ENCODE measurements around the gene SP5. TPM values are rescaled to one million over a fixed set of nuclear protein-coding genes. Genes with fewer than 3 reads are reported as not detected.
"Not testable (repeated sequence)": the region's sequence is repeated elsewhere in the genome, so short reads cannot be mapped to it uniquely, and the experiment has no call there.

Gene SP5
- under 1 TPM in 1 of 2 donors, not detected in 1; 0.78 TPM for total RNA-seq

GRCh38 chr2:170715062-170715931 is at the start of gene SP5:
Gene SP5 (plus strand): TSS chr2:170715337. CDS start chr2:170715513, 176 bp downstream.
- Histone ChIP-seq H3K36me3 (replicated peaks in 1 of 2; ENCODE audit: insufficient read depth in 1 of 2, low read depth in 2 of 2) (no peaks in the 10 kb centered on the region), H3K4me1 (peaks cover 54% of the 10 kb centered on the region), H3K9me3 (no peaks in the 10 kb centered on the region), H3K27me3 (peaks cover 0 to 19% of the 10 kb centered on the region in 2 donors), H3K4me3 (peak within 1 kb of the TSS in 1 of 2 donors; percentile 40), H3K27ac (peak within 1 kb of the TSS in 3 of 4 donors; percentile 8 to 58 (median 20))
- WGBS, 2 donors, result 1% methylated on average over 25 to 62 of the region's 62 CpGs
- intact Hi-C loops (cut with DNase I), result no loop called here
- ATAC-seq (peak; percentile 77), DNase-seq (peak; percentile 66 to 86 (median 82))
- TF ChIP-seq POLR2A (IDR thresholded peaks at IDR 0.05) (no peak), CTCF (IDR thresholded peaks at IDR 0.05) (peak in 1 of 7 experiments; percentile 20)

GRCh38 chr2:170665743-170666142 is 49.4 kb upstream of the SP5 start:
- H3K4me1 ChIP-seq, result no peaks in the 10 kb centered on the region
- DNase-seq, result no peak
- no peak overlapping the region for H3K27ac ChIP-seq
- TF ChIP-seq CTCF (IDR thresholded peaks at IDR 0.05), result no peak
- intact Hi-C loops (cut with DNase I), result no loop called here
- 44 to 45% methylated on average over 5 of the region's 5 CpGs for whole genome bisulfite sequencing, 2 donors
- no peak overlapping the region for H3K4me3 ChIP-seq
- no peak for ATAC-seq
- H3K27me3 ChIP-seq, result no peaks in the 10 kb centered on the region
- no peaks in the 10 kb centered on the region for H3K9me3 ChIP-seq
- no peaks in the 10 kb centered on the region for H3K36me3 ChIP-seq (replicated peaks in 1 of 2; ENCODE audit: insufficient read depth in 1 of 2, low read depth in 2 of 2)

- TF ChIP-seq CTCF (IDR thresholded peaks at IDR 0.05) (no peak), POLR2A (IDR thresholded peaks at IDR 0.05) (no peak)
- Histone ChIP-seq H3K9me3 (no peaks in the 10 kb centered on the region), H3K4me1 (no peaks in the 10 kb centered on the region), H3K27me3 (no peaks in the 10 kb centered on the region), H3K4me3 (no peak overlapping the region), H3K36me3 (replicated peaks in 1 of 2; ENCODE audit: insufficient read depth in 1 of 2, low read depth in 2 of 2) (no peaks in the 10 kb centered on the region), H3K27ac (no peak overlapping the region)
- no peak for ATAC-seq
- no peak for DNase-seq
- WGBS, 2 donors, result 96 to 98% methylated on average over 3 of the region's 3 CpGs
- intact Hi-C loops (cut with DNase I), result no loop called here
These were observed 45.2 kb upstream of the SP5 start for GRCh38 chr2:170669909-170670308.

GRCh38 chr2:170670651-170671050 is 44.5 kb upstream of the SP5 start:
- Histone ChIP-seq H3K27me3 (no peaks in the 10 kb centered on the region), H3K4me1 (no peaks in the 10 kb centered on the region), H3K4me3 (no peak overlapping the region), H3K9me3 (no peaks in the 10 kb centered on the region), H3K36me3 (replicated peaks in 1 of 2; ENCODE audit: insufficient read depth in 1 of 2, low read depth in 2 of 2) (no peaks in the 10 kb centered on the region), H3K27ac (no peak overlapping the region)
- DNase-seq (no peak), ATAC-seq (no peak)
- TF ChIP-seq POLR2A (IDR thresholded peaks at IDR 0.05), result no peak
- TF ChIP-seq CTCF (IDR thresholded peaks at IDR 0.05), result no peak
- 94 to 95% methylated on average over 2 of the region's 2 CpGs for WGBS, 2 donors
- intact Hi-C loops (cut with DNase I), result no loop called here

- no peak overlapping the region for H3K27ac ChIP-seq
- DNase-seq (no peak), ATAC-seq (no peak)
- WGBS, 2 donors, result 81 to 82% methylated on average over 9 of the region's 9 CpGs
- H3K4me3 ChIP-seq, result no peak overlapping the region
- no peaks in the 10 kb centered on the region for H3K4me1 ChIP-seq
- intact Hi-C loops (cut with DNase I), result no loop called here
- TF ChIP-seq POLR2A (IDR thresholded peaks at IDR 0.05), result no peak
- no peak for TF ChIP-seq CTCF (IDR thresholded peaks at IDR 0.05)
- no peaks in the 10 kb centered on the region for H3K27me3 ChIP-seq
- H3K36me3 ChIP-seq (replicated peaks in 1 of 2; ENCODE audit: insufficient read depth in 1 of 2, low read depth in 2 of 2), result no peaks in the 10 kb centered on the region
- H3K9me3 ChIP-seq, result no peaks in the 10 kb centered on the region
These were observed 44.1 kb upstream of the SP5 start for GRCh38 chr2:170671079-170671478.

GRCh38 chr2:170674282-170674681 is 40.9 kb upstream of the SP5 start:
- H3K27me3 ChIP-seq; H3K27ac ChIP-seq; H3K4me3 ChIP-seq; H3K4me1 ChIP-seq; H3K9me3 ChIP-seq; intact Hi-C loops (cut with DNase I); H3K36me3 ChIP-seq (replicated peaks in 1 of 2; ENCODE audit: insufficient read depth in 1 of 2, low read depth in 2 of 2); ATAC-seq; DNase-seq: not testable (repeated sequence)

Data from body of pancreas (tissue), 4 donors.